HTERT RPE-1 (cell line): Measurements from ENCODE around the gene KLHL12.

ENCODE experiments used
- in situ Hi-C: fragments of 300-500 bp; cut with MboI; formaldehyde crosslinking; loops from 4 replicates; pipeline ENCODE4 v1.14.3; 2020; ENCODE audit warnings: low sequenced_read_pairs

The KLHL12 gene

DNA sequence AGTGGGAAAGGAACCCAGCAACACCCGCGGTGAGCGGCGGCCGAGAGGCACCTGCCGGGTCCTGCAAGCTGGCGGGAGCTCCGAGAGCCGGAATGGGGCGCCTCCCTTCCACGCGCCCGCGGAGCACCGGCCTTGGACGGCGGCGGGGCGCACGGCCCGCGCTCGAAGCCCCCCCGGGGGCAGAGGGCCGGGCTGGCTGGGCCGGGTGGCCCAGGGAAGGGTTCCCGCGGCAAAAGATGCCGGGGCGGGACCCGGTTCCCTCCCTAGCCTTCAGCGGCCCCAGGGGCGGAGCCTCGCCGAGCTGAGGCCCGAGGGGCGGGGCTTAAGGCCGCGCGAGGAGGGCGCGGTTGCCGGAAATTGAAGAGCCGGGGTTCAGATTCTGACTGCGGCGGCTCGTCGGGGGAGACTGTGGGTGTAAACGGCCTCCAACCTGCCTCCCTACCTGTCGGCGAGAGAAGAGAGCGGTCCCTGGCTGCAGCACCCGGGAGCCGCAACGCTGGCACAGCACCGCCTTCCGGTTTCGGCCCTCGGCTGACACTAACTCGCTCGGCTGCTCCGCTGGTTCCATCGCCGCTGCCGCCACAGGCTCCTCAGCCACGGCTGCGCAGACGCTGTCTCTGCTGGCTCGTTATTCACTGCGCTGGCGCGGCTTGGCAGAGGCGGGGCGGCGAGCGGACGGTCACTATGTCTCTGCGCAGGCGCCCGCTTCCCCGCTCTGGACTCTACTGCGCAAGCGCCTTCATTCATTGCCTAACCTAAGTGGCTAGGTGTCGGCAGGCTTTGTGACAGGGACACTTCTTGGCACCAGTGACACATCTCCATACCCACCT lies 38.3 kb downstream of the KLHL12 start, which contains the start of gene RABIF:
TSS of gene RABIF (minus strand) at position 619 of the 830 bp plus-strand sequence. CDS start at position 568, 51 bp downstream.
- in situ Hi-C loops, result no loop called here

DNA sequence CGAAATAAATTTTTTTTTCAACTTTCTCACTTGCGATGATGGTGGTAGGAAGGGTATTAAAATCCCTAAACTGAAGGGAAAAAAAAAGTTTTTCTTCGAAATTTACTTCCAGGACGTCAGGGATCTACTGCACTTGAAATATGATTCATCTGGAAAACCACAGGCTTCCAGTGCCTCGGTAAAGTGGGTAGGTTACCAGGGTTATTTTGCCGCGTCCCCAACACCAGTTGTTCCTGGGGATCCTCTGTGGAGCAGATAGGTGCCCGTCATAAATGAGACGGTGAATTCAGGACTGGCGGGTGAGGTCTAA lies 38.9 kb downstream of the KLHL12 start:
- in situ Hi-C loops, result no loop called here

DNA sequence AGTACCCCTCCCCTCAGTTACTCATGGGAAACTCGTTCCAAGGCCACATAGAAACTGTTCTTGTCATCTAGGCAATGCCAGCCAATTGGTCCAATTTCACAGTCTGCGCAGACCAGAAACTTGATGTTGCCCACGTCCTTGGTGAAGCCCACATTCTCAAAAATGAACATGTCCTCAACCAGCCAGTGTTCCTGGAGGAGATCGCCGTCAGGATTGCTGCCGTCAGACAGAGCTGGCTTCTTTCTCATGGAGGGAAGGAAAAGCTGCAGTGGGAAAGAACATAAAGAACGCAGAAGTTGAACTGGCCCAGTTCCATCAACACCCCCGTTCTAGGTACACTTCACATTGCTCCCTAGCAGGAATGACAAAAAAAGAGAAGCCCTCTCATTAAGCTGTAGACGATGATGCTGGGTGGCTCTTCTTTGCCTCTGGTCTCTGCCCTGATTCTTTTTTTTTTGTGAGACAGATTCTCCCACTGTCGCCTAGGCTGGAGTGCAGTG lies 46.0 kb downstream of the KLHL12 start:
- in situ Hi-C loops, result no loop called here

DNA sequence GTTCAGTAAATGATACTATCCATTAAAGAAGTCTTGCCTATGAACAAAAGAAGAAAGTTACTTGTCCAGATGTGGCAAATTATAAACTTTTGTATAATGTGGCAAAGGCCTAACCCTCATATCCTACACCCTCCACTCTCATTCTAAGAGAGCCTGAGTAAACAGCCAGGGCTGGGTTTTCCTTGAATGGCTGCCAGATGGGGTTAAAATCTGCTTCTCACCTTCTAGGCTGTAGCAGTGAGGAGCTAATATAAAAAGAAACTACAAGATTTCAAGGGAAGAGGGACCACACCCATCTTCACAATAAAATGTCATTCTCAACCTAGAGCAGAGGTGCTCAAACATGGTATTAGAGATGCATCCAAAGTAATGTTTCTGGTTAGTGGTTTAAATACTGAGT lies 47.0 kb downstream of the KLHL12 start:
- in situ Hi-C loops, result no loop called here

DNA sequence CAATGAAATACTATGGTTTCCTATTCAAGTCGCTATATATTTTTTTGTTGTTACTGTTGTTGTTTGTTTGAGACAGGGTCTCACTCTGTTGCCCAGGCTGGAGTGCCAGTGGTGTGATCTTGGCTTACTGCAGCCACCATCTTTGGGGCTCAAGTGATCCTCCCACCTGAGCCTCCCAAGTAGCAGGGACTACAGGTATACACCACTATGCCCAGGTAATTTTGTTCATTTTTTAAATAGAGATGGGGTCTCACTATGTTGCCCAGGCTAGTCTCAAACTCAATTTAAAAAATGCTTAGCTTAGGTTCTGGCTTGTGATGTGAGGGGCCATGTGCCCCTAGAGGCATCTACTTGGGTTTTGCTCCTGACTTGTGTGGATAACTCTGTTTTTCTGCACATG lies 47.9 kb downstream of the KLHL12 start:
- in situ Hi-C loops, result no loop called here

DNA sequence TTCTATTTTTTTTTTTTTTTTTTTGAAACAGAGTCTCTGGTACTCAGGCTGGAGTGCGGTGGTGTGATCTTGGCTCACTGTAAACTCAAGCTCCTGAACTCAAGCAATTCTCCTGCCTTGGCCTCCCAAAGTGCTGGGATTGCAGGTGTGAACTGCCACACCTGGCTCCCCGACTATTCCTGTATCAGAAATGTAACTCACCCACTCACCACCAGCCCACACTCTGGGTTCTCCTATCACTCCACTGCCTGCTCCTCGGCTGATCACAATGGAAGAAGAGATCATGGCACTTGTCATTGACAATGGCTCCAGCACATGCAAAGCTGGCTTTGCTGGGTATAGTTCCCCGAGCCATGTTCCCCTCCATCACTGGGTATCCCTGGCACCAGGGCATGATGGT lies 54.0 kb downstream of the KLHL12 start:
- in situ Hi-C loops, result no loop called here

DNA sequence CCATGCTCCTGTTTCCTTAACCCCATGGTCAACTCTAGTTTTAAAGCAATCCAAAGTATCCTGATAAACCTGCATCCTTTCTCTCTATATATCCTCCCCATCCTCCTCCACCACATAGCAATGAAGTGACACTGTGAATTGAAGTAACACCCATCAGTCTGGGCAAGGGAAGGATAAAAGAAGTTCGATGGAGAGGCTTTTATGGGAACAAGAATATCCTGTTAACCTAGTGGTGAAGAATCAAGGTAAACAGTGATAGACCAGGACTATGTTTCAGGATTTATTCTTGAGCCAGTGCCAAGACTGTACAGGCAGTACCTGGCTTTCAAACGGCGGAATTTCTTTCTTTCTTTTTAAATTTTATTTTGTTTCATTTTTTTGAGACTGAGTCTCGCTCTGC lies 55.7 kb downstream of the KLHL12 start:
- in situ Hi-C loops, result no loop called here

DNA sequence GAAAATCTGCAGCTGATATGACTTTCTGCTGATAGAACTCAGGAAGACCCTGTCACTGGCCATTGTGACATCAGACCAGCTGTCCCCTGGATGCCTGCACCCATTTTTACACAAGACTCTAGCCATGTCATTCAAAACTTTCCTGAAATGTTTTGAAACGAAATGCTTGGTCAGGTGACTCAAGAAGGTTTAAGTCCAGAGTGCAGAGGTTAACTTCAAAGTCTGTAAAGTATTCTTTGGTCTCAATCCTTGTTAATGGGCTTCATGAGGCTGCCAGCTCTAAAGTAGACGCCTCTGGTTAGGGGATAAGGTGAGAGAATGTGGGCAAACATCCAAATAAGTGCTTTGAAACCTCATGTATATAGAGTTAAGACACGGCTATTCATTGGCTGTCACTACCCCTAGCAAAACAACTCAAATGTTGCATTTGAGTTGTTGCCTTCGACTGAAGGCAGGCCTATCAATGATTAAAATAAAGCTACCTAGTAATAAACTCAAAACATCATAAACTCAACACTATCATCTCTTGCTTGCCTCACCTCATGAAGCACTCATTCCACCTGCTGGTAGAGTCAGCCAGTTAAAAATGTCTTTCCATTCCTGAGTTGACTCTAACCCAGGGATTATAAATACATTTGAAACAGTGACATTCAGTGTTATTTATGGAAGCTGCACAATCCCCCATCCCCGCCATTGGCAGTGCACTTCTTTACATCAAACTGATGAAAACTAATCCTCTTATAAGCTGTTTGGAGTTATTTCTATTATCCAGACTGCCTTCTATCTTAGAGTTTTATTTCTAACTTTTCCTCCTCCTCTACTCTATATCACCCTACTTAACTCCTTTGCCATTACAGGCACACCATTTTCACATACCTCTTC lies 64.1 kb downstream of the KLHL12 start:
- in situ Hi-C loops, result no loop called here

DNA sequence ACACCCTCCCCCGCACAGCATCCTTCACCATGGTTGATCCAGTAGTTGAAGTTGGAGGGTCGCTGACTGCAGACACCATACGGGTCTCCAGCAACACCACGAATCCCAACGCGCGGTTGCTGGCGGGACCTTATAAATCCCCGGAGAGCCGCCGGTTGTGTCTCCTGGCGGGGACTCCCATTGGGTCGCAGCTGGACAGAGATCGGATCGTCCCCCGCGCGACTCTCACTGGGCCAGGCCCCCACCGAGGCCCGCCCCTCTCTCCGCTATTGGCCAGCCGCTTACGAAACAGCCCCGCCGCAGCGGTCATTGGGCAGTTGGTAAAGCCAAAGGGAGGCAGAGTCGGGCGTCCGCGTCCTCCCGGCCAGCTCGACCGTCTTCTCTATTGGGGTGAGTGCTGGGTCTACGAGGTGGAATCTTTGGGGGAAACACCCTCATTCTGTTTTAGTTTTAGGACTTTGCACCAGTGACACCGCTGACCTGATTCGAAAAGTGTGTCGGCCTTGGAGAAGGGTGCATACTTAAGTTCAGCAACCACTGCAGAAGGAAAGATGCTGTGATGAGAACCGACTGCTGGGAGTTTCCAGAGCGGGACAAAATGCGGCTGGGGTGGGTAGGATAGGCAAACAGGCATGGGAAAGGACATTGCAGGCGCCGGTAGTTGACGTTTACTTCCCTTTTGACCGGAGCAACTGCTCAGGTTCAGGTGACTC lies 65.5 kb downstream of the KLHL12 start:
- in situ Hi-C loops, result no loop called here

DNA sequence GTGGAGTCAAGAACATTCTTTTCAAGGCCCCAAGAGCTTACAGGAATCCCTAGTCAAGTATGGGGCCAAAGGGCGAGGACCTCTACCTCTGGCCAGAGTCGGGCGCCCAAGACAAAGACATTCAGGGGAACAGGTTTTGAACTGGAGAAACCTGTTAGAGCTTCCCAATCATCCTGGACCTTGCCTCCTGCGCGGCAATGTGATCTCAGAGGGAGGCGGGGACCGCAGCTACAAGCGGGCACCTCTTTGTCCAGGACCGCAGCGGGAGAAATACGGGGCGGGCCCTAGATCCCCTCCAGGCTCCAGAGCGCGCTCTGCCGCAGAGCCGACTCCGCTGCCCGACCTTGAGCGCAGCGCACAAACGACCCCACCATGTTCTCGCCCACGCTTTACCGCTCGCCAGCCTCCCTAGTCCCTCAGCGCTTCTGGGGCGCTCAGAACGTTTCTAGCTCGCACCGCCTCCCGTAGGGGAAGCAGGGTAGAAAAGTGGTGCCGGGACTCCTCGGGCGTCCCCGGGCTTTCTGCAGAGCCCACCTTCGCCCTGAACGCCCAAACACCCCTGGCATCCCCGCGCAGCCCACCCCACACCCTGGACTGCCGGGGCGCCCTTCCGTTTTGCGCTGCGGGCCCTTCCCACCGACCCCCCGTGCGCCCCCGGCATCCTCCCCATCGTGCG lies 66.2 kb downstream of the KLHL12 start:
- in situ Hi-C loops, result no loop called here

DNA sequence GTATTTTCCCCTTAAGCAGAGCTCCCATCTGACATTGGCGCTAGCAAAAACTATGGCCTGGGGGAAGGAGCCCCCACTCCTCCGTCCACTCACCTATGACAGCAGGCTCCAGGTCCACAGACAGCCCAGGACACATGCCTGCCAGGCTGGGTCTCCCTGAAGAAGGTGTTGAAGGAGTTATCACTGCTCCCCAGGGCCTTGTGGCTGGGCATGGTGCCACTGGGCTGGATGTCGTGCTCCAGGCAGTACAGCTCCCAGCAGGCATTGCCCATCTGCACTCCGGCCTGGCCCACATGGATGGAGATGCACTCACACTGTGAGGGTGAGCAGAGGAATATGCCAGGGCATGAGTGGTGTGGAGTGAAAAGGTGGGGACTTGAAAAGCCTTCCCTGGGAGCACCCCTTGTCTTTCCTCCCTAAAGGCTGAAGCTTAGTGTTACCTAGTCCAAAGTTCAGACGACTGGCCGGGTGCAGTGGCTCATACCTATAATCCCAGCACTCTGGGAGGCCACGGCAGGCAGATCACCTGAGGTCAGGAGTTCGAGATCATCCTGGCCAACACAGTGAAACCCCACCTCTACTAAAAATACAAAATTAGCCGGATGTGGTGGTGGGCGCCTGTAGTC lies 68.1 kb downstream of the KLHL12 start:
- in situ Hi-C loops, result no loop called here

DNA sequence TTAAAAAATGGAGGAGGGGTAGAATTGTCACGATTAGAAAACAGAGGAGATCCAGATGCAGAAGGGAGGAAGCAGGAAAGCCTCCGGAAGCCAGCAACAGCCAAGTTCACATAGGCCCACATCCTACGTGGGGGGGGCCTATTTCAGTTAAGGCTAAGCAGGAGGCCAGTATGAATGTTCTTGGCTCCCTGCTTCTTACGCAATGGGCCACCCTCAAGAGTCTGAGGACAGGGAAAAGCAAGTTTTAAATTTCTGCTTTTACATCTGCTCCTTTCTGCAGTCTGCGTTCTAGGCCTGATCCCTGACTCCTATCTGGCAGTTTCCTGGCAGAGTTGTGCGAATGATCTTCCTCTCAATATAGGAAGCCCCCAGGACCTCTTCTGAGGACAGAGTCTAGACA lies 68.7 kb downstream of the KLHL12 start:
- in situ Hi-C loops, result no loop called here

DNA sequence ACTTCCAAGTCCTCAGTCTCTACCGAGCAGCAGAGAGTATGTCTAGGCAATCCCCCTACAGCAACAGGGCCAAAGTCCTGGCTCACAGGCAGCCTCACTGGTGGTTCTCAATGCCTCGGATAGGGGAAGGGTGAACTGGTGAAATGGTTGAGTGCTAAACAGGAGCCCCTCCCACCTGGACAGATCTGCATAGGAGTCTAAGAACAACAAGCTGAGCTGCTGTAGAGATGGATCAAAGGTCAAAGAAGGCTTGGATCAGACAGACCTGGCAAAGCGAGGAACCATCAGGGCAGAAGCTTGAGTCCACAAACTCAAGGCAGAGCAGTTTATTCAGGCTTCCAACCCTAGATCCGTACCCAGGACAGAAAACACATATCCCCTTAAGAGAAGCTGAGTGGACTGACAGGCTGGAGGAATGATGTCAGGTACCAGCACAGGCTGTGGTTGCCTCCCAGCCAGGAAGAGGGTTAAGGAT lies 69.9 kb downstream of the KLHL12 start:
- in situ Hi-C loops, result no loop called here

DNA sequence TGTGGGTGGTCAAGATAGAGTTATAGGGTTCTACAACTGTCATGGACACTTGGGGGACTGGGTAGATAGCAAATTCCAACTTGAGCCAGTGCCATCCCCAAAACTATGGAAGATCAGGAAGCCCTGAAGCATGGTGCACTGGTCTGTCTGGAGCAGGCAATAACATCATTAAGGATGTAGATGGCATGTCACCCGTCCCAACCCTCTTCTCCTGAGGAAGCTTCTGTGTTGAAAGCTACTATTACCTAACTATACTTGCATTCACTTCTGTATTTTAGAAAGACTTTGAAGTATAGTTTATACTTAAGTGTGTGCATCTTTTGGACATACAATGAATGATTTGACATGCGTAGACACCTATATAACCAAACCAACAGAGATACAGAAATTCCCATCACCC lies 71.0 kb downstream of the KLHL12 start:
- in situ Hi-C loops, result no loop called here

DNA sequence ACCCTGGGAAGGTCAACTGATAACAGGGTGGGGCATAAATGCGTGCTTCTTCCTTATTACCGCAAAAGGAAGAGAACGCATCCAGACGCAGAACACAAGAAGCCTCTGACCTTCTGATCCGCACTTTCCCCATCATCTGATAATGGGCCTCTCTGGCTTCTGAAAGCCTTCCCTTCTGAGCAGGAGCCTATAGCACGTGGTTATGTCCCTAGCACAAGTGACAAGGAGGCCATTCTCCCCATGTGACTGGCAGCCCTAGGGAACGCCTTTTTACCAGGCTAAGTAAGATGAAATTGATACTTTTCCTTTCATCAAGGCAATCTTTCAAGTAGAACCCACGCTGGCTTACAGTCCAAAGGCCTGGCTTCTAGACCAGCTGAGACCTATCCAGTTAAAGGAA lies 72.2 kb downstream of the KLHL12 start:
- in situ Hi-C loops, result no loop called here

DNA sequence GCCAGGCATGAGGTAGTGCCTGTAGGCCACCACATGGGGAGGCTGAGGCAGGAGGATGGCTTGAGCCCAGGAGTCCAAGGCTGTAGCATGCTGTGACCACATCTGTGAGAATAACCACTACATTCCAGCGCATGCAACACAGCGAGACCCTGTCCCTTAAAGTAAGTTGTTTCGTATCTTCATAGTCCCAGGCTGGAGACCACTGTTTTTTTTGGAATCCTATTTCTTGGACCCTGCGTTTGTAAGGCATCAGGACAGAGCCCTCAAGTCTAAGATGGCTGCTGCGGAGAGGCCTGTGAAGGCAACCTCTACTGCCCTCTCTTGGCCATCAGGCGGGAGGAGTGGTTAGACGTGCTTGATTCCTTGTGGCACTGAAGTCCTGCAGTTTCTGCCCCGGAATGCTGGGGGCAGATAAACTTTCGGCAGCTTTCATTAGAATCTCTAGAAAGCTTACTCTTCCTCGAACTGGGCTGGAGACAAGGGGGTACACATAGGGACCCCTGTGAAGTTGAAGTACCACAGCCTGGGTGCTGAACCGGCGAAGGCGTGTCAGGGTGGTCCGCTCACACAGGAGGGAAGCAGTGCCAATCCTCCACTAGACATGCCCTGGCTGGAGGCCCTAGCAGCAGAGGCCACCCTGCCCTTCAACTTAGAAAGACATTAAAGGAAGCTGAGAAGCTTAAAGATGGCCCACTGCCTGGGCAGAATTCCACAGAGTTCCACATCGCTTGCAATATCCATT lies 74.7 kb downstream of the KLHL12 start:
- in situ Hi-C loops, result no loop called here

DNA sequence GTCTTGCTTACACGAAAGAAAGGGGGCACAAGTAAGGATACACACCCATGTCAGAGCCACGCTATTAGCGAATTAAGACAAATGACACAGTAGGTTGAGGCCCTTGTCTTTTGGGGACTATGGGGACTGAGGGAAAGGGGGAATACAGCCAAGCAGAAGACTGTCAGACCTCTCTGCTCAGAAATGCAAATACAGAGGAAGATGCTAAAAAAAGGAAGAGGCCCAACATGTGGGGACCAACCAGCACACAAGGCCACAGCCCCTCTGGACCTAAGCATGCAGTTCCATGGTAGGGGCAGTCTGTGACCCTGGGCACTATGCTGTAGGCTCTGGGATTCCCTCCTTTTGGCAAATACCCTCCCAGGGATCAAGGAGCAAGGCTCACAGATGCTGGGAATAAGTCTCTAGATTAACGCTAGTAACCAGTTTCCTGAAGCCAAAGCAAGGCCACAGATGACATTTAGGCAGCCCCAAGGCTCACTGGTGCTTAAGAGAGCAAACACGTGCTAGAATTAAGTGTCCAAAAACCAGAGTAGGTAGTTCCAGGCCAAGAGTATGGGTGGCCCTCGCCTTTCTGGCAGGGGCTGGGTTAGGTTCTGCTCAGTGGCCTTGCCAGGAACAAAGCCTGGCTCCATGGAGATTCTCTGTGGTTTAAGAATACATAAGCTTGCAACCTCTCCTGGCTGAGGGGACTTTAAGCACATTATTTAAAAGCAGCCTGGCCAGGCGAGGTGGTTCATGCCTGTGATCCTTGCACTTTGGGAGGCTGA lies 76.3 kb downstream of the KLHL12 start:
- in situ Hi-C loops, result no loop called here

DNA sequence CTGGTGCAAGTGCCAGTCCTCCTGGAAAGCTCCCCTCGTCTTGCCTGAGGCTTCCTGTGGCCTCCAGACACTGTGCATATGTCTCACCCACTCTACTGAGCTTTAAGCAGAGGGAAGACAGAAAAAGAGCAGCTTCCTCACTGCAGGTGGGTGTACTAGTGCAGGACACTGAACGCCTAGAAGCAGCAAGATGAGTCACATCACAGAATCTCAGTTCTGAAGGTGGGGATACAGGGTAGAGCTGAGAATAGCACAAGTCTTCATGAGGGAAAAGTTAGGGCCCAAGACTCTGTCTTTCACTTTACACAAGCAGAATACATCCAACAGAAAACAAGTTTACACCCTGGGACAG lies 78.9 kb downstream of the KLHL12 start:
- in situ Hi-C loops, result no loop called here

DNA sequence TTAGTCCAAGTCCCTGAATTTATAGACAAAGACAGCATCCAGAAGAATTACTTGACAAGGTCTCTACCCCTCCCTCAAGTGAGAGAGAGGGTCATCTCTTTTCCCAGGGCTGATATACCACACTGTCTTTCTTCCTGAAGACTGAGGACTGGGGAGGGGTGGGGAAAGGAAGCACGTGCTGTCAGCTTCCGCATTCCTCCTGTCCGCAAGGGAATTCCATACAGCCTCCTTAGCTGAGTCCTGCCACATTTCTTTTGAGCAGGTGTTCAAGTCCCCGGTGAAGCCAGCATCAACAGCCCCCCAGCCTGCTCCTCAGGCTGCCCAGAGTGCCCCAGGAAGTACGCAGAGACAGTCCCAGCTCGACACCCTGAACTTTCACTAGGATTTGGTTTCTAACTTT lies 82.1 kb downstream of the KLHL12 start:
- in situ Hi-C loops, result no loop called here
